ENCODE measurements around the gene ACP4.

GRCh38 chr19:50779504-50780457 lies 10.4 kb upstream of the ACP4 start:
- TF ChIP-seq, protein P1, sequence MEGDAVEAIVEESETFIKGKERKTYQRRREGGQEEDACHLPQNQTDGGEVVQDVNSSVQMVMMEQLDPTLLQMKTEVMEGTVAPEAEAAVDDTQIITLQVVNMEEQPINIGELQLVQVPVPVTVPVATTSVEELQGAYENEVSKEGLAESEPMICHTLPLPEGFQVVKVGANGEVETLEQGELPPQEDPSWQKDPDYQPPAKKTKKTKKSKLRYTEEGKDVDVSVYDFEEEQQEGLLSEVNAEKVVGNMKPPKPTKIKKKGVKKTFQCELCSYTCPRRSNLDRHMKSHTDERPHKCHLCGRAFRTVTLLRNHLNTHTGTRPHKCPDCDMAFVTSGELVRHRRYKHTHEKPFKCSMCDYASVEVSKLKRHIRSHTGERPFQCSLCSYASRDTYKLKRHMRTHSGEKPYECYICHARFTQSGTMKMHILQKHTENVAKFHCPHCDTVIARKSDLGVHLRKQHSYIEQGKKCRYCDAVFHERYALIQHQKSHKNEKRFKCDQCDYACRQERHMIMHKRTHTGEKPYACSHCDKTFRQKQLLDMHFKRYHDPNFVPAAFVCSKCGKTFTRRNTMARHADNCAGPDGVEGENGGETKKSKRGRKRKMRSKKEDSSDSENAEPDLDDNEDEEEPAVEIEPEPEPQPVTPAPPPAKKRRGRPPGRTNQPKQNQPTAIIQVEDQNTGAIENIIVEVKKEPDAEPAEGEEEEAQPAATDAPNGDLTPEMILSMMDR (IDR thresholded peaks at IDR 0.05 in 4 of 5, conservative IDR thresholded peaks at IDR 0.05 in 1 of 5), result no peak
- TF ChIP-seq POLR2A (IDR thresholded peaks at IDR 0.05), result no peak
